Measurements from ENCODE around the gene JAGN1. TPM values are rescaled to one million over a fixed set of nuclear protein-coding genes. Genes with fewer than 3 reads are reported as not detected.

Gene JAGN1
- total RNA-seq = 17.6 and 24.3 TPM in 2 replicates

GRCh38 chr3:9890249-9891071 lies at the start of gene JAGN1:
TSS of gene JAGN1 (plus strand) at chr3:9890610. CDS start at chr3:9890723, 113 bp downstream.

GRCh38 chr3:9843715-9844438 lies 46.5 kb upstream of the JAGN1 start, which contains the start of gene RPUSD3:
TSS of gene RPUSD3 (minus strand) at chr3:9844008. CDS start at chr3:9843990, 18 bp downstream.

DNA sequence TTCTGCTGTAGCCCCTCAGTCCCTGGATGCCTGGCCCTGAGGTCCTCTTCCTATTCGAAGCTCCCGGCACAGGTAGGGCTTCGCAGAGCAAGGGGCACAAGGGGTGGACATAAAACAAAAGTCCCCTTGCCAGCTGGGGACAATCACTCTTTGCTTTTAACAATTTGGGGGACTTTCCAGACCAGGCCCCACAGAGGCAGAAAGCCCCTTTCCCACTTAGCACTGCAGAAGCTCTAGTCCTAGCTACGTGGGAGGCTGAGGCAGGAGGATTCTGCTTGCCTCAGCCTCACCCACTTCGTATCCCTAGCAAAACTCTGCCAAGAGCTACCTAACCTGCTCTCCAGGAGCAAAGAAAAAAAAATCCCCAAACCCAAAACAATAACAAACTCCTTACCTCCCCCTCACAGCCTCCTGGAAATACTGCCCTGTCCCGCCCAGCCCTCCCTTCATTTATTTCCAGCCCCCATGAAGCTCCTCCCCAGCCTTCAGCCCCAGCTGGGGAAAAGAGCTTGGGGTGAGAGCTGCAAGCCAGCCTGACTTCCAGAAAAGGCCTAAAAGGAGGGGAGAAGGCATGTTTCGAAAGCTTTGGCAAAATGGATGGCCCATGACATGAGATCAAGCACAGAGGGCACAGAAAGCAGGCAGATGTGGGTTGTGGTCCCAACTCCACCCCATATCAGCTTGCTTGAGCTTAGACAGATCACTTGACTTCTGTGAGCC lies 10.4 kb upstream of the JAGN1 start, which contains the start of gene CIDEC:
Gene CIDEC (minus strand): TSS at position 424 of the 720 bp plus-strand sequence. CDS start 1,767 bp downstream, outside the sequence.

GRCh38 chr3:9902372-9903237 lies 12.2 kb downstream of the JAGN1 start, which contains the start of gene IL17RE:
TSS of gene IL17RE (plus strand) at chr3:9902848. CDS start at chr3:9902933, 85 bp downstream.

GRCh38 chr3:9916734-9917680 lies 26.6 kb downstream of the JAGN1 start, which contains the start of gene IL17RC:
TSS of gene IL17RC (plus strand) at chr3:9917098. CDS start at chr3:9917316, 218 bp downstream.

DNA sequence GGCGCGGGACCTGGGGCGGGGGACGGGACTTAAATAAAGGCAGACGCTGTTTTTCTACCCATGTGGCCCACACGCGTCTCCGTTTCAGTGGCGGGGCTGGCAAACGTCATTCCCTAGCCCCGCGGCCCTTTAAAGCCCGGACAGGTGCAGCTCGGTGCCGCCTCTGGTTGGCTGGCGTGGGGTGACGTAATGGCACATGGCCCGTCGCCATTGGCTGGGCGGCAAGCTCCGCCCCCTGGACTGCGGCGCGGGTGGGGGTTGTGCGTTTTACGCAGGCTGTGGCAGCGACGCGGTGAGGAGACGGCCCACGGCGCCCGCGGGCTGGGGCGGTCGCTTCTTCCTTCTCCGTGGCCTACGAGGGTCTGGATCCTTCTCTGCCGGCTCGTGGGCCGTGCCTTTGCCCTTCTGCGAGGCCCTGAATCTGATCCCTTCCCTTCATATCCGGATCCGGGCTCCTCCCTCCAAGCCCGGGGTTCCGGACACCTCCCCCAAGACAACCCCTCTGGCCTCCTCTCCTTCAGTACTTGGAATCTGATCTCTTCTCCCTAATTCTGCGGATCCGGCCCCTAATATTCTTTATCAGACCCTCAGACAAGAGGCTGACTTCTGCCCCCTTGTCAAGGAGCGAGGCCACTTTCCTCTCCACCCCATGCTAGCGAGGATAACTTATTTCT lies 43.3 kb downstream of the JAGN1 start, which contains the start of gene CRELD1:
Gene CRELD1 (plus strand): TSS at position 274 of the 674 bp plus-strand sequence. CDS start 605 bp downstream, outside the sequence.

Other genes starting within 250 kb of the JAGN1 start
- gene MTMR14, start 241.1 kb upstream of the JAGN1 start, total RNA-seq = 23.8 and 31.3 TPM in 2 replicates
- gene CPNE9, start 186.8 kb upstream of the JAGN1 start, total RNA-seq = not detected in 2 replicates
- 12.8 and 20.5 TPM in 2 replicates for gene BRPF1, start 158.9 kb upstream of the JAGN1 start, total RNA-seq
- 14.0 and 14.4 TPM in 2 replicates for gene OGG1, start 140.7 kb upstream of the JAGN1 start, total RNA-seq
- gene CAMK1, start 120.7 kb upstream of the JAGN1 start, total RNA-seq = 14.0 and 20.8 TPM in 2 replicates
- gene TADA3, start 98.1 kb upstream of the JAGN1 start, total RNA-seq = 72.2 and 89.4 TPM in 2 replicates
- 200 and 210 TPM in 2 replicates for gene ARPC4, start 97.5 kb upstream of the JAGN1 start, total RNA-seq
- 23.6 and 24.1 TPM in 2 replicates for gene TTLL3, start 80.3 kb upstream of the JAGN1 start, total RNA-seq
- gene RPUSD3, start 46.6 kb upstream of the JAGN1 start, total RNA-seq = 22.0 and 25.5 TPM in 2 replicates
- 0.09 TPM in 1 of 2 replicates, not detected in the other for gene CIDEC, start 10.4 kb upstream of the JAGN1 start, total RNA-seq
- gene IL17RE, start 12.2 kb downstream of the JAGN1 start, total RNA-seq = under 0.01 and 0.23 TPM in 2 replicates
- gene IL17RC, start 26.5 kb downstream of the JAGN1 start, total RNA-seq = 21.5 and 35.0 TPM in 2 replicates
- gene CRELD1, start 43.2 kb downstream of the JAGN1 start, total RNA-seq = 82.0 and 124 TPM in 2 replicates
- gene PRRT3, start 61.8 kb downstream of the JAGN1 start, total RNA-seq = 2.4 and 3.0 TPM in 2 replicates
- gene EMC3, start 96.2 kb downstream of the JAGN1 start, total RNA-seq = 60.3 and 90.1 TPM in 2 replicates
- 3.0 and 12.1 TPM in 2 replicates for gene FANCD2, start 135.8 kb downstream of the JAGN1 start, total RNA-seq
- not detected in 2 replicates for gene FANCD2OS, start 217.6 kb downstream of the JAGN1 start, total RNA-seq
- gene BRK1, start 225.1 kb downstream of the JAGN1 start, total RNA-seq = 89.8 and 101 TPM in 2 replicates